HuH-7.5 (cell line): Measurements from ENCODE around the gene LPP.
"Not testable (repeated sequence)": the region's sequence is repeated elsewhere in the genome, so short reads cannot be mapped to it uniquely, and the experiment has no call there.

ENCODE experiments used
- DNase-seq: peaks from one replicate; pipeline ENCODE4 v3.0.0; 2011; ENCODE audit warnings: low spot score

The LPP gene

DNA sequence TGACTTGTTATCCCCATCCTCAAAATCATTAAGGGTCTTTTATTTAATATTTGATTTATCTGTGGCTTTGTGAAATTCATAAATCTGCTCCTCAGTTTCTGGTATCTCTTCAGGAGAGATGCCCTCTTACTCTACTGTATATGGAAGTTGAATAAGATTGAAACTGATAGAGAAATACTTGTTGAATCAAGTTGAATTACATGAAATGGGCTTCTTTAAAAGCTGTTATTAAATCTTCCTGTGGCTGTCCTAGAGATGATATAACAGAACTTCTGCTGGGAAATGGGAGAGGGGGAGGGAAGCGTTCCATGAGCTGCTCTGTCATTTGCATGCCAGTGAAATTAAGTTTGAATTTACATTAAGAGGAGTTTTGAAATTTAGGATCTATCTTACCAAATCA is 523.4 kb downstream of the LPP start:
- DNase-seq = no peak

DNA sequence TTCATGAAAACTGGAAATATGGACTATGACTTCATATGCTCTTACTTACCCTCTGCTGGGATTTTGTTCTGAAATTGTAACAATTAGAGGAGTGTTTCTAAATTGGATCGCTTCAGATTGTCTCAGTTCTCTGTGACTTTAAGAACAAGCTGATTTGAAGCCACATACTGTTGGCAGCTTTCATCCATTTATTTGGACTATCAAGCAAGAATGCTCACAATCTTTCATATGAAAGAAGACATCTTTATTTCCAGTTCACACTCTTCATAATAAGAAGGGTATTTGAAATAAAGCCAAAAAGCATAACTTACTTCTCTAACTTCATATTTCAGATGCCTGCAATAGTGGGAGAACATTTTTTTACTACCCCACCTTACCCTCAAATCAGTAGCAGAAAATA is 526.2 kb downstream of the LPP start:
- DNase-seq = no peak

DNA sequence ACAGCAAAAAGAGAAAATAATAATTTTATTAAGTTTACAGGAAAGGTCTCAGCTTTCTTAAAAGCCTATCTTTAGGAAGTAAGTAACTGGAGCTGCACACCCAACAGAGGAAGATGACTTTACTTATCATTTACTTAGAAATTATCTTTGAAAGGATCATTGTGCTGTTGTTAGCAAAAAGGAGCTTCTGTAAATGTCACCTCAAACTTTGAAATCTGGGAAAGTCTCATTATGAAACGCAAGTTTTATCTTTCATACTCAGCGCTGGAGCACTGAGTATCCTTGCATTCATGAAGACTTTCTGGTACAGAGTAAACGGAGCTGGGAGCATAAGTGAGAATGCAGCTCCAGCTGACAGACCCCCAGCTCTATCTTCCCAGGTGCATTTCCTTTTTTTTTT is 526.6 kb downstream of the LPP start:
- DNase-seq = no peak

DNA sequence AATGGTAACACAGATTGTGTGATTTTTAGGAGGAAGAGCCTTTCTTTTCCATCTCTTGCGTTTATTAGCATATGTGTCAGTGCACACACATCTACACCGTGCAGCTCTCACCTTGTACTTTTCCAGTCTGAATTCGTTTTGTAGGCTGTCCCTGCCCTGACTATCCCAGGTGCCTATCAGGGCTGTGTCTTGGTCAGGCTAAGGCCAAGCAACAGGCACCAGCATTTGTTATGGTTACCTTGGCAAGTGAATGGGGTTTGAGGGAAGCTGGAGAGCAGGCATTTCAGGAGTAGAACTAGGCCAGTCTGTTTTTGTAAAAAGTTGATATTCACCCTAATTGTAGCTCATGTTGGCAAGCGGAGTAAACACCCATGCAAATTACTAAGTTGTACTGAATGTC is 528.4 kb downstream of the LPP start:
- DNase-seq = no peak

DNA sequence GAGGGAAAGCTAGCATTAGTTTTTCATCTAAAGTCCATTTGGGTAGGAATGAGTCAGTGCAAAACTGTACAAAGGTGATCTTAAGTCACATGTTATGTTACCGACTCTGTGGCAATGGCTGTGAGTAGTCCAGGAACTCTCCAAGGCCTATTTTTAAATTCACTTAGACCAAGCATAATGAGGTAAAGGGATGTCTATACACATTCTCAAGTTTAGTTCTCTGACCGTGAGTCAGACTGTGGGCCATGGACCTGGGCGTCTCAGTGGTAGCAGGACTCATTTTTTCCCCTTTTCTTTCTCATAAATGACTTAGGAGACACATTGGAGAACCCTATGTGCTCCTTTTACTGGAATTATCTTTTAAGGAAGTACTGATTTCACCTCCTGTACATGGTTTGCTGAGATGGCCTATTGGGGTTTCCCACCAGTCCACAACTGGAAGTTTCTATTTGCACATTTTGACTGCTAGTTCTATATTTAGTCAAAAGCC is 529.1 kb downstream of the LPP start:
- no peak for DNase-seq

DNA sequence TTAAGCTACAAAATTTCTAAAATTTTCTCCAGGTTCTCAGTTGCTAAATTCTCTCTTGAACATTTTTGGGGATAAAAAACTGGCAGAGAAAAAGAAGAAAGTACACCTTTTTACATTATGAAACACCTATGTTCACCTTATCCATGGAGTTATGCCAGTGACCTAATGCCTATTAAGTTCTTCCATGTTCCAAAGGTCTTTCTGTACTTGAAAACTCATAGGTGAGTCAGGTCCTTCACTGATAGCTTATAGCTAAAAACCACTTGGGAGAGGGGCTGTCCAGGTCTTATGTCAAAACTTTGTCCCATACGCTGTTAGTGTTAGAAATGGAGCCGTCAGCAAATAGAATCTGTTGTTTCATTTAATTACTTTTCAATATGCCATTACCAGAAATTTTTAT is 530.3 kb downstream of the LPP start:
- no peak for DNase-seq

DNA sequence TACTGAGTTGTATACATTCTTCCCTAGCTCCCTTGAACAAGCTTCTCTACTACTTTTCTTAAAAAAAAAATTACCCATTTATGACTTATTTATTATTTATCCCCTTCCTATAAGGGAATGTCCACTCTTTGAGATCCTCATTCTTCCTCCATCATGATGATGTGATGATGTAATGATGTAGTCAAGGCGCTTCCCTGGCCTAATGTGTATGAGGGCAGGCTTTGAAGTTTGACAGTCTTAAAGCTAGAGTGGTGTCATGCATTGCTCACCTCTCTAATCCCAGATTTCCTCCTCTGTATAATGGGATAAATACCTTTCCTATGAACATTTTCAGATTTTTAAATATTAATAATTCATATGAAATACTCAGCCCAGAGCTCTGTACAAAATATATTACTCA is 531.8 kb downstream of the LPP start:
- DNase-seq = no peak

DNA sequence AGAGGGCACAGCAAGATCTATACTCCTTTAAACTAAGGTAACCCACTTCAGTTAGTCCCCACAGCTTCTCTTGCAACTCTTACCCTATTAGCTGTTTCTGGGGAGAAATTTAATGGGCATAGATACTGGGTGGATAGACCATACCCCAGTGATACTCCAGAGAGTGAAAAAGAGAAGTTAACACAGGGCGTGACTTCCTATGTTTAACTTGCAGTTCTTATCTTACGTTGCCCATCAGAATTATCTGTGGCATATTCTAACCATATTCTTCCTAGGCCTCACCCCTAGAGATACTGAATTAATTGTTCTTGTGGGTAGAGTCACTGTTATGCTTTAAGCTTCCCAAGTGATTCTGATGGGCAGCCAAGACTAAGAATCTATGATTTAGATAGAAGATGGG is 532.4 kb downstream of the LPP start:
- no peak for DNase-seq

DNA sequence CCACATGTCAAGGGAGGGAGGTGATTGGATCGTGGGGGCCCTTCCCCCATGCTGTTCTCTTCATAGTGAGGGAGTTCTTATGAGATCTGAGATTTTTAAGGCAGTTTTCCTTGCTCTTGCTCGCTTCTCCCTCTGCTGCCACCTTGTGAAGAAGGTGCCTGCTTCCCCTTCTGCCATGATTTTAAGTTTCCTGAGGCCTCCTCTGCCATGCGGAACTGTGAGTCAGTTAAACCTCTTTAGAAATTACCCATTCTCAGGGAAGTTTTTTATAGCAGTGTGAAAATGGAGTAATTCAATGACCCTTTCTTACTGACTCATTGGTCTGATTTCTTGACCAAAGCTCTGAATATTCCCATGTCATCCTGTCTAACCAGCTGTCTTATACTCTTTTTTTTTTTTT is 533.4 kb downstream of the LPP start:
- no peak for DNase-seq

DNA sequence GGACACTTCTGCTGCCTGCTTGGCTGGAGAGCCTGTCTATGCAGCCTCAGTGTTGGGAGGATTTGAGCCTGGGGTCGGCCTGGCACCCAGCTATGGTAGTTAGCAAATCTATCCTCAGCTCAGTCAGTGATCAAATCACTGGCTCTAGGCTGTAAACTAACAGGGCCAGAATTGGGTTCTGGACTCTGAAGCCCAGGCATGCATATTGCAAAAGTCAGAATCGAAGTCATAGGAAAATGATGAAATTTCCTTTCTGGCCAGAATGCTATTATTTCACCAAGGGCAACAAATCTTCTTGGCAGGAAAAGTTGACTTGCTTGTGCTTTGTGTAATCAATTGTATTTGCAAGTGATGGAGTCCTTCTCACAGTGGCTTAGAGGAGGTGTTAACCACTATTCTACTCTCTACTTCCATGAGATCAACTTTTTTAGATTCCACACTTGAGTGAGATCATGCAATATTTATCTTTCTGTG is 535.2 kb downstream of the LPP start:
- DNase-seq = no peak

DNA sequence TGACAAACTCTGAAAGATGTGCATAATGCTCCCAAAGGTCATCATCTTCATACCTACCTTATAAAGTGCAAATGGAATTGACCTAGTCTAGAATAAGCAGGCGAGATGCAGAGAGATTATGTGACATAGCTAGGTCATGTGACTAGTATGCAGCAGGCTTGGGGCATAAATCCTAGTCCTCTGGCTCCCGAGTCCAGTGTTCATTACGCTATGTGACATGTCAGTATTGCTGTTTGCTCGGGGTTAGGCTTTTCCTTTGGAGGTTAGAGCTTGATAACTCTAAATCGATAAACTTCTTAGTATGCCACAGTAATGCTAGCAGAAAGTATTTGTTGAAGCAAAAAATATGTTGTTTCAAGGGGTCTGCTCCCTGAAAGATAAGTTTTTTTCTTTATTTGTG is 536.1 kb downstream of the LPP start:
- DNase-seq = no peak

DNA sequence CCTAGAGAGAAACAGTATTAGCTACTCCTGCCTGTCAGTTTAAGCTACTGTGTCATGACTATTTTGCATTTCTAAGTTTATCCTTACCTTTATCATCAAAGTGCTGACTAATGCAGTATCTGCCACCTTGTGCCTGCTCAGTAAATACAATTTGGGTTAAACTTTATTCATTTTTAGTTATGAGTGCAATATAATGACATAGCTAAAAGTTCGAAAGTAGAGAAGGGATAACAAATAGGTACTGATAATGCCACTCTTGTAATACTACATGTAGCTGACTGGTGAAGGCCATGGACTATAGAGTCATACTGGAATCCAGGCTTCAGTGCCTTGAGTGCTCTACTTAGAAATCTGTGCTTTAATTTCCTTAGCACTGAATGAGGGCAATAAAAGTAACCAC is 537.0 kb downstream of the LPP start:
- DNase-seq = no peak

DNA sequence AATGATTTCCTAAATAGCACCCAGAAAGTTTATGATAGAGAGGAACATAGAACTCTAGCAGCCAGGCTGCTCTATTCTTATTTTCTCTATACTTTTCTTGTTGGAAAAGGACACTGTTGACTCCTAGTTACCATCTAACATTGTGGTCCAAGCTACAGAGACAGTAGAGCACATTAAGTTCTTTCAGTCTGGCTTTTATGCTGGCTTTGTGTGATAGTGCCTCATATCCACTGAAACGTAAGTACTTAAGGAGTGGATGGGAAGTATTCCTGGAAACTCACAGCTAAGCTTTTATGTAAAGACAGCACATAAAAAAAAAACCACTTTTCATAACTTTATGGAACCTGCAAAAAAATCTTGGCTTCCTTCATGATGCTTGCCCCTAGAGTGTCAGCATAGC is 537.7 kb downstream of the LPP start:
- DNase-seq = no peak

DNA sequence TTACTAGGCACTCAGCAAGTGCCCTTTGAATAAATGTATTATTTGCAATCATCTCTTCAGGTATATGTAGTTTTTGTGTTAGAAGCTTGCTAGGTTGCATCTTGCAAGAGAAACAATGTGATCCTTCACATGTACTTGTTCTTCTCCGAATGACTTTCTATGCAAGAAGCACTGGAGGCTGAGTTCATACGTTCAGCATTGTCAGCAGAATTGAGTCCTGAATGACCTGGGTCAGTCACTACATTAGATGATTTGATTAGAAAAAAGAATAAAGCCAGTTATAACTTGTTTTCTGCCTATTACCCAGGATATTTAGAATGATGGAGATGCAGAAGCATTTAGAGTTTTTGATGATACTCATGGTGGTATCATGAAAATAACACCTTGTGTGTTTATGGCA is 538.7 kb downstream of the LPP start:
- DNase-seq = no peak

DNA sequence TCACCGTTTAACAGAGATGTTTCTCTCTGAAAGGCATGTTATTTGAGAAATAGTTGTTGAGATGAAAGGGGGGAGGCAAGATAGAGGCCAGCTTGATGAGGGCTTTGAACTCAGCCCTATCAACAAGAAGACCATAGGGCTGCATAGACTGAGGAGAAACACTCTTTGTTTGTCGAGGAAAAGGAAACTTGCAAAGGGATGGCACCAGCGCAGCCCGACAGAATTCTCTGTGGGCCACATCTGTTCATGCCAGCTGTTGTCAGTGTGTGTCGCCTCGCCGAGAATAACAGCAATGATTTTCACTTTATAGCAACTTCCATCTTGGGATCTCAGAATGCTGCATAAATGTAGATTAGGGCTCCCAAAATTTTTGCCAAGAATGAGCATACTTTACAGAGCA is 539.5 kb downstream of the LPP start:
- DNase-seq = no peak

DNA sequence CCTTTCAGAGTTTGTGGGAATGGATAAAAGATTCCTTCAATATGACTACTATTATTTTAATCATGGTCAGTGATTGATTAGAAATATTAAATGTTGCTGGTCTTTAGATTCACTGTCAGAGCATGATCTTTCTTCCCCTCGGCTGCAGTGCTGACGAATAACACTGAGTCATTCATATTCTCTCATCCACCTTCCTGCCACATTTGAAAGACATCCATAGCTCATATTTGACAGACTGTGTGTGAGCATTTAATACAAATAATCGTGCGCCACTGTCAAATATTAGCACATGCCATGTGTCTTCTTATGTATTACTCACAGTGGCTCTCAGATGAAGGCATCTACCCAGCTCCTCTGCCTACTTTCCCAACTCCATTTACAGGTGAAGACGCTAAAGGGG is 541.3 kb downstream of the LPP start:
- DNase-seq = no peak

DNA sequence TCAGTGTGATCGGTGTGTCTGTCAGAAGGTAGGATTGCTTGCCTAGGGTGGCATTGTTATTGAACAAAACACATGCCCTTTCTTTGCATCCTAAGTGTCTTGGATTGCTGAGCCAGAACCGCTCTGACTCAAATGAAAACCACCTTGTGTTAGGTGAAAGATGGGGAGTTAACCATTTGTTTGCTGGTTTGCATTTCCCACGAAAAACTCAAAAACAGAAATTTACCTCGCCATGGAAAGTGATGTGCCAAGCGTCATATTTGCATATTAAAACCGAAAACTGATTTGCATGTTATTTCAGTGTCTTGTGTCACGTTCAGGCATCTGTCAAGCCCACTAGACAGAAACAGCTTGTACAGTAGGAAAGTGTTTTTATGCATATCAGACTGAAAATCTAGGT is 543.2 kb downstream of the LPP start:
- no peak for DNase-seq

DNA sequence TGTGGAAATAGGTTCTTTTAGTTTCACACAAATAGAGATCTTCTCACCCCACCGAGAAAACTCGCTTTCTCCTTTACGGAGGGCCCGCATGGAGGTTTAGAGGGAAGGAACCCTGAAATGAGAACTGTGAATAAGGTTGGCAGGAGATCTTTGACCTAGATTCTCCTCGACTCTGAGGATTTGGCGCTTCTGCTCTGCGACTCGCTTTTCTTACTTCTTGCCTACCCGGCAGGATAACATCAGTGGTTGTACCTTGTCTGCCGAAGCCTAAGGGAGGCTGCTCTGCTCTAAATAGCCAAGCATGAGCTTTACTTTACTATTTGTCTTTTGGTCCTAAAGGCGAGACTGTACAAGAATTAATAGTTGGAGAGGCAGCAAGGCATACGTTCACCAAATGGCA is 544.5 kb downstream of the LPP start:
- DNase-seq = no peak

DNA sequence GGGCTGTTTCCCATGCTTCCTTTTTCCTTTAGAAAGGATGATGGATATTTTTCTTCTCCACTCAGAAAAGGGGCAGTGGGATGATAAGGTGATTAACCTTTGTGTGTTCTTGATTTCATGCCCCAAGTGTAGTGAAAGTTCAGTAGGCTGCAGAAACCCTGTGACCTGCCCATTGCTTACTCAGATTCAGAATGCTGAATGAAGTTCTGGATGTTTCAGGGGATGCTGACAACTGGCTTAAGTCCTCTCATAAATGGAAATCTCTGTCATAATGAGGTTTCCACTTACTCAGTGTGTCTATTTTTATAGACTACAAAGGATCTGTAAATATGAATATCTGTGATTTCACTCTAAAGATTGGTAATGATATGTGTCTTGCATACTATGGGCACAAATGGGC is 546.5 kb downstream of the LPP start:
- DNase-seq = no peak

DNA sequence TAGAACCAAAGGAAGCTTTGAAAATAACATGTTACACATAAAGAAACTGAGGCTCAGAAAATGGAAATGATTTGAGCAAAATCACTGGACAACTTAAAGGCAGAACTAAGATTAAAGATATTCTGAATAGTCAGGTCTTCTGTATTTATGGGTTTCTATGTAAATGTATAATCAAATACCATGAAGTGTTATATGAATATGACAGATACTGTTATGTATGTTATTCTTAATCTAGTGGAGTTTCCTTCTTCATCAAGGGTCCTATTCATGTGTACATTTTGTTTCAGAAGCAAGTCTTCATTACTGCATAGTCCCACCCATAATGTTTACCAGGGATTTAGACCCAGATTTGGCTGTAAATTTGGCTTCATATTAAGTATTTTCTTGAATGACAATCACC is 547.0 kb downstream of the LPP start:
- no peak for DNase-seq

DNA sequence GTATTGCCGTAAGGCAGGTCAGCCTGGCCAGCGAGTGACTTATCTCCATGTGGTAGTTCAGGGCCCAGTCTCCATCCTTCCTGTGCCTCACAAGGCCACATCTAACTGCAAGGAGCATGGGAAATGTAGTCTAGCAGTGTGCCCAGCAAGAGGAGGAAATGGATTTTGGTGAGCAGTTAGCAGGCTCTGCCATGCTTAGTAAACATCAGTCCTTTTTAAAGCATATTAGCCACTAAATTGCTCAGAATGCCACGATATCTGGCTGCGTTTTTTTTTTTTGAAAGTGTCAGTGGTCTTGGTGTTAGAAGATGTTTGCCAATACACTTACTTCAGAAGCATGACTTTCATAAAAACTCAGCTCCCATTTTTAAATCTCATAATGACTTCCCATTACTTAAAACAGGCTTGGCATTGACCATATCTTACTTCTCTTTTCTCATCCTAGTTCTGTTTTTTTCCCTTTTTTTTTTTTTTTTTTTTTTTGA is 547.6 kb downstream of the LPP start:
- no peak for DNase-seq

DNA sequence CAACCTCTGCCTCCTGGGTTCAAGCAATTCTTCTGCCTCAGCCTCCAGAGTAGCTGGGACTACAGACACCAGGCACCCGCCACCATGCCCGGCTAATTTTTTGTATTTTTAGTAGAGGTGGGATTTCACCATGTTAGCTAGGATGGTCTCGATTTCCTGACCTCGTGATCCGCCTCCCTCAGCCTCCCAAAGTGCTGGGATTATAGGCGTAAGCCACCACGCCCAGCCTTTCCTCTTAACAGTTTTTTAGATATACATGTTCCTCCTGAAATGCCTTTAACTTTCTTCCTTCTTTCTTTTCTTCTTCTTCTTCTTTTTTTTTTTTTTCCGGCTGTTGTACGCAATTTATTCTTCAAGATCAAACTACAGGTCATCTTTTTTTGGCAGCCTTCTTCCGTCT is 548.1 kb downstream of the LPP start:
- not testable (repeated sequence) for DNase-seq

DNA sequence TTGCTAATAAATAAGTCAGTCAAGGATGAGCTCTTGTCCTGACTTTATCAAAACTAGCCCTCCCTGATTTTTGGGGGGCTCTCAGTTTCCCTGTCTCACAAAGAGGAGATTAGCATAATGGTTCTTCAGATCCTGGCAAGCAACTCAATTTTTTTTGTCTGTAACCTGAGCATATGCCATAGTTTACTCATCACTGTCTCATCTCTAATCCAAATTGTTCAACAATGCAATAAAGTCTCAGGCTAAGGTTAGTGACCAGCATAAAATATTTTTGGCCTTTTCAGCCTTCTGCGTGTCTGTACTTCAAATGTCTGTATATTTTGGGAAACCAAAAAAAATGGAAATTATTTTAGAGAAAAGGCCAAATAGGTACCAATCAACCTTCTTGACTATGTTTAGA is 552.2 kb downstream of the LPP start:
- no peak for DNase-seq

DNA sequence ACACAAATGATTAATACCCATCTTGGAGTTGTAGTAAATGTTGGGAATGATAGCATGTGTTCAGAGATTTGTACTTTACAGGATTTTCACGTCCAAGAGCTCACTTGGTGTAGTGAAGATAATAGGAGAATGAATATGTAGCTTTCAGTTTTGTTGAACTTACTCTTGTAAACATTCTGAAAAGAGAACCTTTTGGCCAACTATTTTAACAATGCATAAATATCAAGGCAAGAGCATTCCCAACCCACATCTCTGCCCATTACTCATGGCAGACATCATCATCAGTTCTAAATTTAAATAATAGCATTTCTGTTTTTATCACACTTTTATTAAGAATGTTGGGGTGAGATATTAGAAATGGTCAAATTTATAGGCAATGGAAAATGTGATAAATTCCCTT is 552.6 kb downstream of the LPP start:
- DNase-seq = no peak
